Measurements from ENCODE around the gene ANKRD13A.
"Not testable (repeated sequence)": the region's sequence is repeated elsewhere in the genome, so short reads cannot be mapped to it uniquely, and the experiment has no call there.

Gene ANKRD13A

DNA sequence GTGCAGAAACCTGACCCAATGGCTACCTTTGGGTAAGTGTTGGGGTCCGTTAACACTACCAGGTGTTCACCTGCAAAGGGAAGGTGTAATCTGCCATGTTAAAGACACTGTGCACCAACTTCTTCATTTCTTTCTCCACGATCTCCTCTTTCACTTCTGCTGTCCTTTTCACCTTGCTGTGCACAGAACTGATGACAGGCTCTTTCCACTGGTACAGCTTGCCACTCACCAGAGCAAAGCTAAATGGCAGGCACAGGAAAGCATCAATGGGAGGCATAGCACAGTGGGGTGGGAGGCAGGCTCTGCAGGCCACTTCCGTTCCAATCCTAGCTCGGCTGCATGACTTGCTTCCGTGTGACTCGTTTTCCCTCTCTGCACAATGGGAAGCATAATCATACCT is 51.7 kb downstream of the ANKRD13A start:
- no peak for DNase-seq

DNA sequence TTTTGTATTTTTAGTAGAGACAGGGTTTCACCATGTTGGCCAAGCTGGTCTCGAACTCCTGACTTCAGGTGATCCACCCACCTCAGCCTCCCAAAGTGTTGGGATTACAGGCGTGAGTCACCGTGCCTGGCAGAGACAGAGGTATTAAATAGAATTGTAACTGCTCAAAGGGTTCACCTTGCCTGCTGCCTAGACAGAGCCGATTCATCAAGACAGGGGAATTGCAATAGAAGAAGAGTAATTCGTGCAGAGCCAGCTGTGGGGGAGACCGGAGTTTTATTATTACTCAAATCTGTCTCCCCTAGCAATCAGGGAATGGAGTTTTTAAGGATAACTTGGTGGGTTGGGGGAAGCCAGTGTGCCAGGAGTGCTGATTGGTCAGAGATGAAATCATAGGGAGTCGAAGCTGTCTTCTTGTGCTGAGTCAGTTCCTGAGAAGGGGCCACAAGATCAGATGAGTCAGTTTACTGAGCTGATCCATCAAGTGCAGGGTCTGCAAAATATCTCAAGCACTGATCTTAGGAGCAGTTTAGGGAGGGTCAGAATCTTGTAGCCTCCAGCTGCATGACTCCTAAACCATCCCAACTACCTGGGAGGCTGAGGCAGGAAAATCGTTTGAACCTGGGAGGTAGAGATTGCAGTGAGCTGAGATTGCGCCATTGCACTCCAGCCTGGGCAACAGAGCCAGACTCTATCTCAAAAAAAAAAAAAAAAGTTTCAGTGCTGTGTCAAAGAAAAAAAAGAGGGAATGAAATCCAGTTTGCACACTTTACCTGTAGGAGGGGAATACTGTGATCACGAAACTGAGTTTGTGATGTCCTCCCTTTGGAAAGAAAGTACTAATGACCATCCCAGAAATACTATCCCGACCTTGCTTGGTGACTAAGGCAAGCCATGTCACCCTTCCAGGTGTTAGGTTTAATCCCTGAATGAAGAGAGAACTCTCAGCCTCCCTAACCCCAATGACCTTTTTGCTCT is 56.4 kb downstream of the ANKRD13A start:
- not testable (repeated sequence) for DNase-seq

DNA sequence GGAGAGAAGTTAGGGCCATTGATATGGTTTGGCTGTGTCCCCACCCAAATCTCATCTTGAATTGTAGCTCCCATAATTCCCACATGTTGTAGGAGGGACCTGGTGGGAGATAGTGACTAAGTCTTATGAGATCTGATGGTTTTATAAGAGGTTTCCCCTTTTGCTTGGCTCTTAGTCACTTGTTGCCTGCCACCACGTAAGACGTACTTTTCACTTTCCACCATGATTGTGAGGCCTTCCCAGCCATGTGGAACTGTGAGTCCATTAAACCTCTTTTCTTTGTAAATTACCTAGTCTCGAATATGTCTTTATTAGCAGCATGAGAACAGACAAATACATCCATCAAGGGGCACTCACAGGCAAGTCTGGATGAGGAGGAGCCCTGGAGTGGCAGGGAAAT is 57.4 kb downstream of the ANKRD13A start:
- not testable (repeated sequence) for DNase-seq

DNA sequence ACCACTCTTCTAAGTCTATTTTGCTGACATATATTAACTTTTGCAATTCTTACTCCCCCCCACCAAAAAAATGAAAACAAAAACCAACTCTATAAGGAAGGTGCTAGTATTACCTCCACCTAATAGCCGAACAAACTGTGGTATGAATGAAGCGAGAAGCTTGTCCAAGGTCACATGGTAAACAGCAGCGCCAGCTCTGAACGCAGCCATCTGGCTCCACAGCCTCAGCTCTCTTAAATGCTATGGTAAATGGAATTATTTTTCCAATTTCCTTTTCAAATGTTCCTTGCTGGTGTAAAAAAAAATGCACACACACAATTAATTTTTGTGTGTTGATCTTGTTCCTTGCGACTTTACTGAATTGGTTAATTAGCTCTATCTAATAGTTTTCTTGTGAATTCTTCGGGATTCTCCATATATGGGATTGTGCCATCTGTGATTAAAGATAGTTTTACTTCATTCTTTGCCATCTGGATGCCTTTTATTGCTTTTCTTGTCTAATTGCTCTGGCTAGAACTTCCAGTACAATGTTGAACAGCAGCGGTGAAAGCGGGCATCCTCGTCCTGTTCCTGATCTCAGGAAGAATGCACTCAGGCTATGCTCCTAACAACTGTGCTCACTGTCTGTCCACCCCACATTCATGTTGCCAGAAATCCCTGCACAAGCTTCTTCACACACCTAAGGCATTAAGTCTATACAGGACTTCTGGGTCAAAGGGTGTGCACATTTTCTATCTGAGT is 59.8 kb downstream of the ANKRD13A start:
- peak; percentile 11 for DNase-seq

DNA sequence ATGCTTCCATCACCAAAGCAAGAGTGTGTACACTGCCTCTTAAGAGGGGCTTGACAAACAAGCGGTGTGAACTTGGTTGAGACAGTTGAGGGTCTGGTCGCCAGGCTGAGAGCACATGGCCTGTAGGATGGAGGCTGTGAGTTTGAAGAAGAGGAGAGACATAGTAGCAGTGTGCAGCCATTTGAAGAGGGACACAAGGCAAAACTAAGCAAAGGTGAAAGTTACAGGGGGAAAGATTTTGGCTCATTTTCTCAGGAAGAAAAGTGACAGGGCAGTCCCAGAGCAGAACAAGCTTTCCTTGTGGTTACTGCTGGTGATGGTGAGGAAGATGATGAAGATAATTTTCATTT is 60.4 kb downstream of the ANKRD13A start:
- DNase-seq = no peak

DNA sequence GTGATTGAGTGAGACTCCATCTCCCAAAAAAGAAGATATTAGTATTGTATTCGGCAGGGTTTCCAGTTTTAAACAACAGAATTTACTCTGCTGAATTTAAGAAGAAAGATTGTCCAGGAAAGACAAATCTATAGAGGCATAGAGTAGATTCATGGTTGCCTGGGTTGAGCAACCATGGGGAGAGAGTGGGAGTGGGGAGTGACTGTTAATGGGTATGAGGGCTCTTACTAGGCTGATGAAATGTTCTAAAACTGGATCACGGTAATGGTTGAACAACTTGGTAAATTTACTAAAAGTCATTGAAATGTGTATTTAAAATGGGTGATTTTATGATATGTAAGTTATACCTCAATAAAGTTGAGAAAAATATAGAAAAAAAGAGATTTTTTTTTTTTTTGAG is 63.0 kb downstream of the ANKRD13A start:
- DNase-seq = no peak

DNA sequence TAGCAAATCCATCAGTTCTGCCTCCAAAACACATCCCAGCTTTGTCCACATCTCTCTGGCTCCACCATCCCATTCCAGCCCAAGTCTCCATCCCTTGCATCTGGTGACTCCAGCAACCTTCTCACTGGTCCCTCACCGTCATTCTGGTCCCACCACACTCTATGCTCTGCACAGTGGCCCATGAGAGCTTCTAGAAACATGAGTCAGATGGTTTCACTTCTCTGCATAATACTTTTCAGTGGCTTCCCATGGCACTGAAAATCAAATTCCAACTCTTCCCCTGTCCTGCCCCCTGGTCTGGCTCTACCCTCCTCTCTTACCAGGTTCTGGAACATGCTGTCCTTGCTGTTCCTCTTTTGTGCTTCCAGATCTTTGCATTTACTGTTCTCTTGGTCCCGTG is 66.3 kb downstream of the ANKRD13A start:
- no peak for DNase-seq

DNA sequence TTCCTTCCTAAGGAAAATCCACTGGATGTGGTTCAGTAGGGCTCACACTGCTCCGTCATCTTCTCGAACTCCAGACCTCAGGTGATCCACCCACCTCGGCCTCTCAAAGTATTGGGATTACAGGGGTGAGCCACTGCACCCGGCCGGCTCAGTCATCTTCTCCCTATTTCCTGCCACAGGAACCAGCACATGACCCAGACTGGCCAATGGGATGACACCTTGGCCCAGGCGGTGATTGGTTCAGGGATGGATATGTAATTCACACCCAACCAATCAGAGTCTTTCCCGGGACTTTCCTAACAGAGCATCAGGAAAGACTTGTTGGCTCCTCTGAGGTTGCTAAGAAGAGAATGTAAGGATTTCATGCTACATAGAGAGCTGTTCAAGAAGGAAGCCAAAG is 68.3 kb downstream of the ANKRD13A start:
- DNase-seq = no peak

DNA sequence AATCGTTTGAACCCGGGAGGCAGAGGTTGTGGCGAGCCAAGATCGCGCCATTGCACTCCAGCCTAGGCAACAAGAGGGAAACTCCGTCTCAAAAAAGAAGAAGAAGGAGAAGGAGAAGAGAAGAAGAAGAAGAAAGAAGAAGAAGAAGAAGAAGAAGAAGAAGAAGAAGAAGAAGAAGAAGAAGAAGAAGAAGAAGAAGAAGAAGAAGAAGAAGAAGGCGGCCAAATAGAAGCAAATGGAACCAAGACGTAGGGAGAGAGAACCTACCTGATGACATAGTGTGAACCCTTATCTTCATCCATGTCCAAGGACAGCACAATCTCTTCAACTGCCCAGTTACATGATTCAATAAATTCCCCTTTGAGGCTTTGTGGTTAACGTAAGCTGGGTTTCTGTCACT is 68.9 kb downstream of the ANKRD13A start:
- DNase-seq = not testable (repeated sequence)

DNA sequence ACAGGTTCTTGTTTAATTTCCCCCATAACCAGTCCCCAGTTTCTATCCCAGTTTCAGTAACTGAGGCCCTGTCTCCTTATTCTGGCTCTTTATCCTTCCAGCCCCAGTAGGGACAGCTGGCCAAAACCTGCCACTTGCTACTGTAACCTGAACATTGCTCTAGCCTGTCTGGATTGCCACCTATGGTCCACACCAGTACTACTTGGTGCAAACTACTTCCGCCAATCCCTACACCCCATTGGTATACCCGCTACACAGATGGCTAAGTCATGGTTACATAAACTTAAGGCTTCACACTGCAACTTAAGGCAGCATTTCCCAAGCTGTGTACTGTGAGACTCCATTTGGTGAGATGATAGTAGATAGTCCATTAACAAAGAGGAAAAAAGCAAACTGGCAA is 69.4 kb downstream of the ANKRD13A start:
- no peak for DNase-seq

DNA sequence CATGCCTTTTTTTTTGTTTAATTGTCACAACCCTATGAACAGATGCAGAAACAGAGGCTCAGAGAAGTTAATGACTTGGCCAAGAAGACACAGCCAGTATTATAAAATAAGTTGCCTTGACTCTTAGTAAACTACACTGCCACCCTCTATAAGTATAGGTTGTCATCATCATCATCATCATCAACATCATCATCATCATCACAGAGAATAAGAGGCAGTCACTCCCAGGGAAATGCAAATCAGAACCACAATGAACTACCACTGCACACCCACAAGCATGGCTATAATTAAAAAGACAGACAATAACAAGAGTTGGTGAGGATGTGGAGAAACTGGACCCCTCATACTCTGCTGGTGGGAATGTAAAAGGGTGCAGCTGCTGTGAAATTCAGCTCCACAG is 72.3 kb downstream of the ANKRD13A start:
- no peak for DNase-seq

DNA sequence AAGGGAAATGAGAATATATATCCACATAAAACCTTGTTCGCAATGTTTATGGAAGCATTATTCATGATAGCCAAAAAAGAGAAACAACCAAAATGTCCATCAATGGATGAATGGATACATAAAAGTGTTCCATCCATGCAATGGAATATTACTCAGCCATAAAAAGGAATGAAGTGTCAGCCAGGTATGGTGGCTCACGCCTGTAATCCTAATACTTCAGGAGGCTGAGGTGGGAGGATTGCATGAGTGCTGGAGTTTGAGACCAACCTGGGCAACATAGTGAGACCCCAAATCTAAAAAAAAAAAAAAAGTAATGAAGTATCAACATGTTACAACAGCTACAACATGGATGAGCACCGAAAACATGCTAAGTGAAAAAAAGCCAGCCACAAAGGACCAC is 72.7 kb downstream of the ANKRD13A start:
- no peak for DNase-seq

DNA sequence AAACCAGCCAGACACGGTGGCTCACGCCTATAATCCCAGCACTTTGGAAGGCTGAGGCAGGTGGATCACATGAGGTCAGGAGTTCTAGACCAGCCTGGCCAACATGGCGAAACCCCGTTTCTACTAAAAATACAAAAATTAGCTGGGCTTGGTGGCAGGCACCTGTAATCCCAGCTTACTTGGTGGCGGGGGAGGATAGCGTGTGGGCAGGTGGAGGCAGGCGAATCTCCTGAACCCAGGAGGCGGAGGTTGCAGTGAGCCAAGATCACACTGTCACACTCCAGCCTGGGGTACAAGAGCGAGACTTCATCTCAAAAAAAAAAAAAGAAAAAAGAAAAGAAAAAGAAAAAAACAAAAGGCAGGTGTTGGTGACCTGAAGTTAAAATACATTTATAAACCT is 73.4 kb downstream of the ANKRD13A start:
- DNase-seq = not testable (repeated sequence)

DNA sequence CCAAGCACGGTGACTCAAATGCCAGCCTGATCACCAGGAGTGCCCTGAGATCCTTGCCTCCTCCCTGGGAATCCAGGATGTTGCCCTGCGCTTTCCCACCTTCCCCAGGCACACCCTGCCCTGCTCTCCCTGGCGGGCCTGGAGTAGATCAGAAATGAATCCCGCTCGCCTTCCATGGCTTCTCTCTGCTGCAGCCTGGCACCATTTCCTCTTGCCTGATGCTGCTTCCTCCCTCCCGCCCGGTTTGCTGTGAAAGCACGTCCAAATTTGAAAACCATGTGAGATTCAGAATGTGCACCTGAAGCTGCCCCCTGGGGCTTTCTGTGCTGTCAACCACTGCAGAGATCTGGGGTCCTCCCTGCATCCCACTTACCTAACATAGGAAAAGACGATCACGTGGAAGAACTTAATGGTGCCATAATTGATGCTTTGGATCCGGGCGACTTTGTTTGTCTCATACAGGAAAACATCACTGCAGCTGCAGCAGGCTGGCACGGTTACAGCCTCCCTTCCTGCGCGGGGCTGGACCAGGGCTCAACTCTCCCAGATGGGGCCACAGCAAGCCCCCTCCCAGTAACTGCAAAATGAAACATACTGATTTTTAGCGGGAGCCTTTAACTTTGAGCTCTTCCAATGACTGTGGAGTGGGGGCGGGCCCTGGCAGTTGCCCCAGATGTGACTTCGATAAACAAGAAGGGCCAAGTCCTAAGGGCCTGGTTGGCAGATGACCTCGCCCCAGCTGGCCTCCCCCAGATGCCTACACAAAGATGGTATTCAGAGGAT is 74.0 kb downstream of the ANKRD13A start:
- peak; percentile 94 for DNase-seq

DNA sequence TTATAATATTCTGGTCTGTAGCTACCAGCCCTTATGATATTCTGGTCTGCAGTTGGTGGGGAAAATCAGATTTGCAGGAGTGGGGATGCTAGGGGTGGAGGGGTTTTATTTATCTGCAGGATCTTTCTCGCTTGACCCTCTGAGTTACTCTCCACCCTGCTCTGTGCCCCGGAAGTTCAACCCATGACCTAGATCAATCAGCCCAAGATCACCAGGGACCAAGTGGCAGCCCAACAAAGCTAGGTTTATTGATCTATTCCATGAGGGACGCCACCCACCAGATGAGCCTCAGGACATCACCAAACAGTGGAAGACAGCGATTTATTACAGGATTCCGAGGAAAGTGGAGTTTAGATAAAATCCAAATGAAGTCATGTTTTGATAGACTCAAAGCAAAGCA is 74.9 kb downstream of the ANKRD13A start:
- peak; percentile 45 for DNase-seq

DNA sequence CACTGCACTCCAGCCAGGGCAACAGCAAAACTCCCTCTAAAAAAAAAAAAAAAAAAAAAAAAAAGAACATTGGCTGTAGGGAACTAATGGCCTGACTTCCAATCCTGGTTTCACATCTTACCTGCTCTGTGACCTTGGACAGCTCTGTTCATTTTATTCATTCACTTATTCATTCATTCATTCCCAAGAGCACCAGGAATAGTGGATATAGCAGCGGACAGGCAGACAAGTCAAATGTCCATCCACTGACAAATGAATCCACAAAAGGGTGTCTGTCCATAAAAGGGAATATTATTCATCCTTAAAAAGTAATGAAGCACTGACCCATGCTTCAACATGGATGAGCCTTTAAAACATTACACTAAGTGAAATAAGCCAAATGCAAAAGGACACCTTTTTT is 76.7 kb downstream of the ANKRD13A start:
- DNase-seq = no peak

DNA sequence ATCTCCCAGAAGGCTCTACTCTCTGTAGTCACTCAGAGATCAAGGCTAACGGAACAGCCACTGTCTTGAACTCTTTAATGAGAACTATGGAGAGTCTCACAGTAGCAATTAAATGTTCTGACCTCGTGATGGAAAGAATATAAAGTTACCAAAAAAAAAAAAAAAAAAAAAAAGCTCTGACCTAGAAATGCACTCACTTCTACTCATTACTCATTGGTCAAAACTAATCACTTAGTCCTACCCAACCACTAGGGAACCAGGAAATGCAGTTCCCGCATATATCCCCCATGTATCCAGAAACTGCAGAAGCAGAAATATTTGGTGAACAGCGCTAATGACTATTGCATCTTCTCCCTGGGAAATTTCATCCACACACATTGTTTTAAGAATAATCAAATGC is 78.6 kb downstream of the ANKRD13A start:
- DNase-seq = no peak

DNA sequence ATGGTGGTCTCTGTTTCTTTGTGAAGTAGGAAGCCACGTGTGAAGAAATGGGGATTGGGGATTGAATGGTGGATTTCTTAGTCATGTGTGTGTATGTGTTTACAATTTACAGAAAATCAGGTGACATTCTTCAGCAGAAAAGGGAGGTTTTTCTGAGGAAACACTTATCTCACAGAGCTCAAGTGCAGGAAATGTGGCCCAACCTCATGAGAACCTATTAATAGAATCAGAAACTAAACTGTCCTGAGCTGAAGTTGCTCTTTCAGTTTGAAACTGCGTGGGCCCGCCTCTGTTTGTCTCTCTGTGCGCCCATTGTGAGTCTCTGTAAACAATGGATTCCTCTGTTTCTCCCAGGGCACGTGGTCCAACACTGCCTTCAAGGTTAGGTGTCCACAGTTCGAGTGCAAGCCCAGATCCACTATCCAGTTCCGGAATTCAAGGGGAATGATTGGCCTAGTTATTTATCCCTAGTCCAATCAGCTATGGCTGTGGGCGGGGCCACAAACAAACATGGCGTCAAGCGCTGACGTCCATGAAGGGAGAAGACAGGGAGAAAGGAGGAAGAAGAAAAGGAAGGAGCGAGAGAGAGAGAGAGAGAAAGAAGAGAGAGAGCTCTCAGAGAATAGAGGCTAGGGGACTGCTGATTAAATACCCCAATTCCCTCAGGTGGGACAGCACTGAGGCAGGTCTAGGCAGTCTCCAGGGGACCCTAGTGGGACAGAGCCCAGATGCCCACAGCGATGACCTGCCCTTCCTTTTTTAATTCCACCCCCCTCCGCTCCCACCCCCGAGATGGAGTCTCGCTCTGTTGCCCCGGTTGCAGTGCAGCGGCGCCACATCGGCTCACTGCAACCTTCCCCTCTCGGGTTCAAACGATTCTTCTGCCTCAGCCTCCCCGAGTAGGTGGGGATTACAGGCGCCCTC is 80.5 kb downstream of the ANKRD13A start:
- peak; percentile 92 for DNase-seq

DNA sequence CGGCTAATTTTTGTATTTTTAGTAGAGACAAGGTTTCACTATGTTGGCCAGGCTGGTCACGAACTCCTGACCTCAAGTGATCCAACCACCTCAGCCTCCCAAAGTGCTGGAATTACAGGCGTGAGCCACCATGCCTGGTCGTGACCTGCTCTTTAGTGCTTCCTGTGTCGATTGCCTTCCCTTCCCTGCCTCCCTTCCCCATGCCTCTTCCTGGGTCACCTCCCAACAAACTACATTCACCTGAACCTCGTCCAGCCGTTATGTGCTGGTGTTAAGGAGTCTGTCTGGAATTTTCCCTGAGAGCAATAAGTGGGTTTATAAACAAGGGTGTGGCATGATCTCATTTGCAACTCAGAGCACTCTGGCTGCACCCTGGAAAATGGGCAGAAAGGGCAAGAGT is 81.2 kb downstream of the ANKRD13A start:
- DNase-seq = no peak

DNA sequence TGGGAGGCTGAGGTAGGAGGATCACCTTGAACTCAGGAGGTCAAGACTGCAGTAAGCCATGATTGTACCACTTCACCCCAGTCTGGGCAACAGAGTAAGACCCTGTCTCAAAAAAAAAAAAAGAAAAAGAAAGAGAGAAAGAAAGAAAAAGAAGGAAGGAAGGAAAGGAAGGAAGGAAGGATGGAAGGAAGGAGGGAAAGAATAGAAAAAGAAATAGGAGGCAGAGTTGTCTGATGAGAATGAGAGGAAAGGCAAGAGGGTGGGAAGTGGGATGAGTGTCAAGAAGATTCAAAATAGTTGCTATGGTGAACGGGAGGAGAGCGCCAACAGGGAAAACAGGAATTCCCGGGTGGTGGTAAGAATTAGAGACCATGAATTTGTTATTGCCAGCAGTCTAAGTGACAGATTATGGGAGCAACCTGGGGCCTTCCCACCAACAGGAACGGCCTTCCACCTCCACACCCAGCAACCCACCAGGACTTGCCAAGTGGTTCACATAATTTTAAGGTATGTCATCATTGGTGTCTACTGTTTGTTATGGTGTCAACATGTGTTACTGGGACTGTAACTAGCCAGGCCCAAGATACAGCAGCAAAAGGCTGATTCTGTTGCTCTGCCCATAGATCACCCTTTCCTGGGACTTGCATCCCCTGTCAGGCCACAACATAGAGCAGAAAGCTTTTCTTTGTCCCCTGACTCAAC is 85.2 kb downstream of the ANKRD13A start:
- no peak for DNase-seq

DNA sequence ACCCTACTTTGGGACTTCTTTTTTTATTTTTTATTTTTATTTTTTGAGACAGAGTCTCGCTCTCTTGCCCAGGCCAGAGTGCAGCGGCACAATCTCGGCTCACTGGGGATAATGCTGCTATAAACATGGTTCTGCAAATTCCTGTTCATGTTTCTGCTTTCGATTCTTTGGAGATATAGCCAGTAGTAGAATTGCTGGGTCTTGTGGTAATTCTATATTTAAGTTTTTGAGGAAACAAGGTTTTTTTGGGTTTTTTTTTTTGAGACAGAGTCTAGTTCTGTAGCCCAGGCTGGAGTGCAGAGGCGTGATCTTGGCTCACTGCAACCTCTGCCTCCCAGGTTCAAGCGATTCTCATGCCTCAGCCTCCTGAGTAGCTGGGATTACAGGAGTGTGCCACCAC is 89.0 kb downstream of the ANKRD13A start:
- DNase-seq = peak; percentile 10

DNA sequence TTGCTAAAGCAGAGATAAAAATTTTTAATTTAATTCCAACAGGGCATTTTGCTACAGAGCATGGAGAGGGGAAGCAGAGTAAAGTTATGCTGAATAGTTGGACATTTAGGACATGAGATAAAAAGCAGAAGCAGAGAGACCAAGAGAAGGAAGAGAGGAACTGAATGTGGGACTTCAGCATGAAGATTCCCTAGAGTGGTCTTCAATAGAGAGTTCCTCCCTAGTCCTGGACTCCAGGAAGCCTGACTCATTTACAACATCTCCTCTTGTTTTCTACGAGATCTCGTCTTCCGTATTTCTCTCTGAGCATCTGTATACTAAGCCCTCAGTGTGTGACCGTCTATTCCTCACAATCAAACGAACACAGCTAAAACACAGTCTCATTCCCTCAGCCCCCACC is 89.7 kb downstream of the ANKRD13A start:
- peak; percentile 21 for DNase-seq

Data from midbrain (tissue), 1 donor.